ENCODE data around the gene MAB21L1. TPM values are rescaled to one million over a fixed set of nuclear protein-coding genes. Genes with fewer than 3 reads are reported as not detected.
A peak's percentile ranks its signal among the peaks of the same experiment; 100 is the strongest.

MAB21L1 gene
- total and polyA plus RNA-seq, 2 donors (not counting 1 experiment from before 2014, with no cell fraction given) = not detected

- H3K4me1 ChIP-seq (ENCODE audit: control insufficient read depth in 2 of 2, insufficient read depth in 2 of 2, low read length in 2 of 2) = peaks cover 27 to 48% of the 10 kb centered on the region in 2 donors
- H4K20me1 ChIP-seq (ENCODE audit: control insufficient read depth, insufficient read depth, low read length, poor library complexity, severe bottlenecking) = no peaks in the 10 kb centered on the region
- H3K27me3 Mint-ChIP-seq = peaks cover 73% of the 10 kb centered on the region
- no peaks in the 10 kb centered on the region for H3K79me2 ChIP-seq (ENCODE audit: control insufficient read depth, insufficient read depth, low read length)
- ChIA-PET POLR2A (no interaction called here), CTCF (no interaction called here)
- no peak overlapping the region for H3K4me3 Mint-ChIP-seq
- H3K27ac ChIP-seq (ENCODE audit: low read length in 2 of 2) = no peak overlapping the region
- peaks cover 3 to 72% (median 58%) of the 10 kb centered on the region in 4 experiments for H3K27me3 ChIP-seq (replicated peaks in 1 of 4; ENCODE audit: control extremely low read depth in 1 of 4, control insufficient read depth in 3 of 4, insufficient read depth in 4 of 4, low read length in 3 of 4)
- H3K9me3 Mint-ChIP-seq (ENCODE audit: insufficient read depth) = peaks cover 2% of the 10 kb centered on the region
- intact Hi-C loops (cut with micrococcal nuclease) = no loop called here
- no peaks in the 10 kb centered on the region for H3K36me3 ChIP-seq (replicated peaks in 1 of 2; ENCODE audit: control extremely low read depth in 1 of 2, control insufficient read depth in 1 of 2, extremely low read depth in 1 of 2, insufficient read depth in 2 of 2, low read length in 1 of 2)
- H3K4me2 ChIP-seq (replicated peaks; ENCODE audit: low read depth, low read length, poor library complexity, severe bottlenecking) = peak overlapping the region; percentile 36
- no peak overlapping the region for H2AFZ ChIP-seq (ENCODE audit: insufficient read depth, low read depth, low read length, poor library complexity, severe bottlenecking)
- H3K9me3 ChIP-seq (ENCODE audit: control extremely low read depth in 1 of 3, control insufficient read depth in 2 of 3, insufficient read depth in 1 of 3, low read length in 2 of 3) = peaks cover 1 to 39% (median 10%) of the 10 kb centered on the region in 3 donors
- no peak overlapping the region for H3K27ac Mint-ChIP-seq
- WGBS (ENCODE audit: insufficient coverage) = 45% methylated on average over 18 of the region's 28 CpGs
- peaks cover 23% of the 10 kb centered on the region for H3K4me1 Mint-ChIP-seq
- H3K9ac ChIP-seq (ENCODE audit: low read length) = no peak overlapping the region
- TF ChIP-seq CTCF (IDR thresholded peaks at IDR 0.05) (no peak), EZH2 (IDR thresholded peaks at IDR 0.05; ENCODE audit: borderline replicate concordance, insufficient read depth, low read depth, low read length, poor library complexity, severe bottlenecking) (no peak)
- DNase-seq (no peak), ATAC-seq (ENCODE audit: low read depth) (no peak)
- no peak overlapping the region for H3K4me3 ChIP-seq (ENCODE audit: control extremely low read depth in 1 of 5, extremely low read depth in 1 of 5, insufficient read depth in 1 of 5, low read depth in 2 of 5, low read length in 4 of 5)
These were observed 4.7 kb downstream of the MAB21L1 start for GRCh38 chr13:35471706-35472322.
